Naive thymus-derived CD8-positive, alpha-beta T cell (primary cell): ENCODE data around the gene TOLLIP. TPM values are rescaled to one million over a fixed set of nuclear protein-coding genes. Genes with fewer than 3 reads are reported as not detected.

Experiments
- ATAC-seq, 2 donors: fragments of 150-1000 bp; cut with Tn5 transposase in 1 of 2; sonication (Bioruptor Pico), chemical (Tn5 transposase) in 1 of 2; 1 replicate in 1 of 2; 2 replicates in 1 of 2; pipeline ENCODE4 v1.10.0; 2021; ENCODE audit warnings: mild to moderate bottlenecking in 2 of 2, moderate library complexity in 2 of 2
- POLR2A ChIA-PET: fragments of 350-600 bp; sonication (Branson Sonifier 250); formaldehyde crosslinking; loops from one replicate; lab custom pipeline; 2021; ENCODE audit warnings: antibody characterized with exemption; lab: Charles Lee
- DNase-seq, 10 donors: peaks; one replicate each; pipeline versions ENCODE4 v3.0.0 to v3.0.0-alpha.2; 2020 to 2022
- H3K27ac Mint-ChIP-seq, 10 donors: one replicate each; pipeline ENCODE4 v1.8.0; 2020 to 2022; ENCODE audit warnings: mild to moderate bottlenecking in 10 of 10, mixed read lengths in 10 of 10, moderate library complexity in 4 of 10, inconsistent platforms in 1 of 10
- H3K27me3 Mint-ChIP-seq, 5 donors: one replicate each; pipeline ENCODE4 v1.8.0; 2021 to 2022; ENCODE audit warnings: mixed read lengths in 5 of 5
- H3K36me3 Mint-ChIP-seq, 3 donors: one replicate each; pipeline ENCODE4 v1.8.0; 2020 to 2022; ENCODE audit warnings: mixed read lengths in 3 of 3, mild to moderate bottlenecking in 2 of 3, inconsistent platforms in 1 of 3
- H3K4me1 Mint-ChIP-seq, 4 donors: one replicate each; pipeline ENCODE4 v1.8.0; 2021 to 2022; ENCODE audit warnings: mixed read lengths in 4 of 4
- H3K4me3 Mint-ChIP-seq, 10 donors: one replicate each; pipeline ENCODE4 v1.8.0; 2020 to 2022; ENCODE audit warnings: mild to moderate bottlenecking in 10 of 10, mixed read lengths in 10 of 10, moderate library complexity in 6 of 10, inconsistent platforms in 1 of 10
- H3K9me3 Mint-ChIP-seq, 9 donors: one replicate each; pipeline ENCODE4 v1.8.0; 2020 to 2022; ENCODE audit warnings: mixed read lengths in 9 of 9, mild to moderate bottlenecking in 3 of 9, inconsistent platforms in 1 of 9, moderate library complexity in 1 of 9
- polyA plus RNA-seq, 3 donors: library from polyadenylated mRNA; unstranded; fragments of 300-500 nt; fragmentation: Illumina TruSeq; gene quantifications; one replicate each; pipeline ENCODE4 v1.2.3, GENCODE V29; 2021
- total RNA-seq, 8 experiments: library from RNA in 2 of 8; stranded (reverse) in 2 of 8; gene quantifications; one replicate each; pipeline ENCODE4 v1.2.3 and lab custom pipeline; 2021 to 2026

The TOLLIP gene
- total and polyA plus RNA-seq, 5 experiments from 2014 or later, result 21.4 to 38.6 (median 27.6) TPM

GRCh38 chr11:1238767-1239595, 70.5 kb downstream of the TOLLIP start:
- Mint-ChIP-seq H3K27me3 (no peaks in the 10 kb centered on the region), H3K4me3 (no peak overlapping the region), H3K27ac (no peak overlapping the region), H3K9me3 (peaks cover 0 to 1% (median 0%) of the 10 kb centered on the region in 9 donors), H3K36me3 (no peaks in the 10 kb centered on the region), H3K4me1 (no peaks in the 10 kb centered on the region)
- POLR2A ChIA-PET, result no interaction called here
- DNase-seq (no peak), ATAC-seq (no peak)

GRCh38 chr11:1237851-1238250, 71.6 kb downstream of the TOLLIP start:
- Mint-ChIP-seq H3K9me3 (no peaks in the 10 kb centered on the region), H3K36me3 (no peaks in the 10 kb centered on the region), H3K27me3 (no peaks in the 10 kb centered on the region), H3K27ac (no peak overlapping the region), H3K4me3 (no peak overlapping the region), H3K4me1 (no peaks in the 10 kb centered on the region)
- POLR2A ChIA-PET, result no interaction called here
- DNase-seq, result no peak
- no peak for ATAC-seq

GRCh38 chr11:1237128-1237580, 72.3 kb downstream of the TOLLIP start:
- no peaks in the 10 kb centered on the region for H3K9me3 Mint-ChIP-seq

DNA sequence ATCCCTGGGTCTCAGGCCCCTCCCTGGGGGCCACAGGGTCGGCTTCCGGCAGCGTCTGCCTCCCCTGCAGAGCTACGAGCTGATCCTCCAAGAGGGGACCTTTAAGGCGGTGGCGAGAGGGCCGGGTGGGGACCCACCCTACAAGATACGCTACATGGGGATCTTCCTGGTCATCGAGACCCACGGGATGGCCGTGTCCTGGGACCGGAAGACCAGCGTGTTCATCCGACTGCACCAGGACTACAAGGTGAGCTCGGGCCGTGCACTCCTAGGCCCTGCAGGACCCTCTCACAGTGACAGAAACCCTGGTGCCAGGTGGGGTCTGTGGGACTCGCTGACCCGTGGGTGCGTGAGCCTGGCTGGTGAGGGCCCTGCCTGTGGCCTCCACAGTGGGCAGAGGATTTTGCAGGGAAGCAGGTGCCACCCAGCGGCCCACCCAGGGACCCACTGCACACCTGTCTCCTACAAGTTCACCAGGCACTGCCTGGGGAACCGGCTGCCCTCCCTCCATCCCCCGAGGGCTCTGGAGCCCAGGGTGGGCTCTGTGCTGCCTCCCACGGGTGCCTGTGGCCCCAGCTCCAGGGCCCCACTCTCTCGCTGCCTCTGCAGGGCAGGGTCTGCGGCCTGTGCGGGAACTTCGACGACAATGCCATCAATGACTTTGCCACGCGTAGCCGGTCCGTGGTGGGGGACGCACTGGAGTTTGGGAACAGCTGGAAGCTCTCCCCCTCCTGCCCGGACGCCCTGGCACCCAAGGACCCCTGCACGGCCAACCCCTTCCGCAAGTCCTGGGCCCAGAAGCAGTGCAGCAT, 72.9 kb downstream of the TOLLIP start:
- DNase-seq, result peak in 1 of 10 donors; percentile 63
- no peaks in the 10 kb centered on the region for H3K27me3 Mint-ChIP-seq

More at GRCh38 chr11:1237128-1237580, 72.3 kb downstream of the TOLLIP start:
- no peak overlapping the region for H3K4me3 Mint-ChIP-seq
- H3K4me1 Mint-ChIP-seq, result no peaks in the 10 kb centered on the region
- POLR2A ChIA-PET, result no interaction called here
- DNase-seq (peak in 1 of 10 donors; percentile 18), ATAC-seq (no peak)
- H3K27ac Mint-ChIP-seq, result no peak overlapping the region
- H3K36me3 Mint-ChIP-seq, result no peaks in the 10 kb centered on the region
- H3K27me3 Mint-ChIP-seq, result no peaks in the 10 kb centered on the region

DNA sequence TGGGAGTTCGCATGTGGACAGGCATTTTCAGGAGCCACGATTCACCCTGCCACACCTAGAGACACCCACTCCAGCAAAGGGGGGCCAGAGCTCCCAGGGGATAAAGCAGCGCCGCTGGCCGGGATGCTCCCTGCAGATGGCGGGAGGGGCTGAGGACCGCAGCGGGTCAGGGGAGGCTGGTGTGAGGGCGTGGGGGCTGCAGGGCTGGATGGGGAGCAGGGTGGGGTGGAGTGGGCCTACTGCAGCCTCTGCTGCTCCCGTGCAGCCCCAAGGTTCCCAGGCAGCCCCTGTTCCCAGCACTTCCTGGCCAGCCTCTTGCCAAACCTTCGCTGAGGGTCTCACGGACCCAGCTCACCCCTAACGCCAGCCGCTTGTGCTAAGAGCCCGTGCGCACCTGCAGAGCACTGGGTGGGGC, 73.5 kb downstream of the TOLLIP start:
- H3K36me3 Mint-ChIP-seq, result no peaks in the 10 kb centered on the region
- peaks cover 0 to 1% (median 0%) of the 10 kb centered on the region in 5 donors for H3K27me3 Mint-ChIP-seq
- POLR2A ChIA-PET, result no interaction called here

More for the DNA sequence above, 72.9 kb downstream of the TOLLIP start:
- POLR2A ChIA-PET, result no interaction called here
- no peaks in the 10 kb centered on the region for H3K4me1 Mint-ChIP-seq
- H3K4me3 Mint-ChIP-seq, result no peak overlapping the region
- no peaks in the 10 kb centered on the region for H3K9me3 Mint-ChIP-seq
- no peak for ATAC-seq
- no peak overlapping the region for H3K27ac Mint-ChIP-seq
- H3K36me3 Mint-ChIP-seq, result no peaks in the 10 kb centered on the region

DNA sequence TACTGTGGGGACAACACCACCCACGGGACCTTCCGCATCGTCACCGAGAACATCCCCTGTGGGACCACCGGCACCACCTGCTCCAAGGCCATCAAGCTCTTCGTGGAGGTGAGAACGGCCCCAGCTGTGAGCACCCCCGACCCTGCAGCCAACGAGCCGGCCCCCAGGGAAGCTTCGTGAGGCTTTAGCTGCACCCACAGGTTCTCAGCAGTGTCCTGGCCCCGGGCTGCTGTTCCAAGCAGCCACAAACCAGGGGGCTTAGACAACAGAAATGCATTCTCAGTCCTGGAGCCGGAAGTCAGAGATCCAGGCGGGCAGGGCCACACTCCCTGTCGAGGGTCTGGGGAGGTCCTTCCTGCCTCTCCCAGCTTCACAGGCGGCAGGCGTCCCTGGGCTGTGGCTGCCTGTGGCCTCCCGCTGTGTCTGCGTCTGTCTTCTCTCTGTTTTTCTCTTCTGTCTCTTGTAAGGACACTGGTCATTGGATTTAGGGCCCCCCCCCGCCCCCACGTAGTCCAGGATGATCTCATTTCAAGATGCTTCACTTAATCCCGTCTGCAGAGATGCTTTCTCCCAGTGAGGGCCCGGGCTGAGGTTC, 74.0 kb downstream of the TOLLIP start:
- no peaks in the 10 kb centered on the region for H3K9me3 Mint-ChIP-seq
- H3K27me3 Mint-ChIP-seq, result peaks cover 0 to 1% (median 0%) of the 10 kb centered on the region in 5 donors
- no peak overlapping the region for H3K27ac Mint-ChIP-seq
- H3K4me1 Mint-ChIP-seq, result no peaks in the 10 kb centered on the region
- ATAC-seq, result no peak
- H3K36me3 Mint-ChIP-seq, result no peaks in the 10 kb centered on the region
- DNase-seq, result peak in 2 of 10 donors; percentile 2 to 52
- no peak overlapping the region for H3K4me3 Mint-ChIP-seq
- POLR2A ChIA-PET, result no interaction called here

More for the DNA sequence above, 73.5 kb downstream of the TOLLIP start:
- Mint-ChIP-seq H3K4me3 (no peak overlapping the region), H3K4me1 (no peaks in the 10 kb centered on the region), H3K27ac (no peak overlapping the region), H3K9me3 (no peaks in the 10 kb centered on the region)
- ATAC-seq (no peak), DNase-seq (peak in 2 of 10 donors; percentile 1 to 41)

DNA sequence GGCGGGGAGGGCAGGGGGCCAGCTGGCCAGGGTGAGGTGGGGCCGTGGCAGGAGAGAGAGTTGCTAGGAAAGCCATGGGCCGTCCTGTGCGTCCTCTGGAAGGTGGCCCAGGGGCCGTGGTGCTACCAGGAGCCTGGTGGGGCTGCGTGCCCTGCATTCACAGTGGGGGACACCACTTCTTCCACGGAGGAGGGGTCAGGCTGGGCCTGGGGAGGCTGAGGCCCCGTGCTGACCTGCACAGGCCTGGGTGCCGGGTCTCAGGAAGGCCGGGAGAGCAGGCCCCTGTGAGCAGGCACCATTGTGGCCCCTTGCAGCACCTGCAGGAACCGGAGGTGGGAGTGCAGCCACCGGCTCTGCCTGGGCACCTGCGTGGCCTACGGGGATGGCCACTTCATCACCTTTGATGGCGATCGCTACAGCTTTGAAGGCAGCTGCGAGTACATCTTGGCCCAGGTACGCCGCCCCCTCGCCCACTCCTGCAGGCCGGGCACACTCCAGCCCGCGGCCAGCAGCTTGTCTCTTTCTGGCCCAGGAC, 74.6 kb downstream of the TOLLIP start:
- H3K4me1 Mint-ChIP-seq, result no peaks in the 10 kb centered on the region
- DNase-seq (peak in 2 of 10 donors; percentile 3 to 47), ATAC-seq (no peak)
- H3K36me3 Mint-ChIP-seq, result no peaks in the 10 kb centered on the region
- no peaks in the 10 kb centered on the region for H3K9me3 Mint-ChIP-seq
- POLR2A ChIA-PET, result no interaction called here
- H3K4me3 Mint-ChIP-seq, result no peak overlapping the region
- H3K27ac Mint-ChIP-seq, result no peak overlapping the region
- peaks cover 0 to 1% (median 0%) of the 10 kb centered on the region in 5 donors for H3K27me3 Mint-ChIP-seq

DNA sequence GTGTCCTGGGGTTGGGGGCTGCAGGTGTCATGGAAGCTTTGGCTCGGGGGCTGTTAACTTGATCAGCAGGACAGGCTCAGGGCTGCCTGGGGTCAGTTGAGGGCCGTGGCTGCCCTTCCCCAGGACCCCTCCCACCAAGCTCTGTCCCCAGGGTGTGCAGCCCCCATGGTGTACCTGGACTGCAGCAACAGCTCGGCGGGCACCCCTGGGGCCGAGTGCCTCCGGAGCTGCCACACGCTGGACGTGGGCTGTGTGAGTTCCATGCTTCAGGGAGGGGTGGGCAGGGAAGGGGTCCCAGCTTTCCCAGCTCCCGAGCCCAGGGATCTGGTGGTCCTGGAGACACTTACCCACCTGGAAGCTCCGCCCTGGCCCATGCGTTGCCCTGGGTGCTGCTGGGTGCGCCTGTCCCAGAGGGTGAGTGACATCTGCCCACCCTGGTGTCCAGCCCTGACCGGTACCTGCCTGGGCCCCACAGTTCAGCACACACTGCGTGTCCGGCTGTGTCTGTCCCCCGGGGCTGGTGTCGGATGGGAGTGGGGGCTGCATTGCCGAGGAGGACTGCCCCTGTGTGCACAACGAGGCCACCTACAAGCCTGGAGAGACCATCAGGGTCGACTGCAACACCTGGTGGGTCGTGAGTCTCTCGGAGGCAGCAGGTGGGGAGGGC, 75.2 kb downstream of the TOLLIP start:
- Mint-ChIP-seq H3K9me3 (no peaks in the 10 kb centered on the region), H3K4me1 (no peaks in the 10 kb centered on the region), H3K27me3 (peaks cover 0 to 1% (median 0%) of the 10 kb centered on the region in 5 donors), H3K36me3 (no peaks in the 10 kb centered on the region), H3K27ac (no peak overlapping the region), H3K4me3 (no peak overlapping the region)
- ATAC-seq (no peak), DNase-seq (peak in 2 of 10 donors; percentile 3 to 60)
- POLR2A ChIA-PET, result no interaction called here

DNA sequence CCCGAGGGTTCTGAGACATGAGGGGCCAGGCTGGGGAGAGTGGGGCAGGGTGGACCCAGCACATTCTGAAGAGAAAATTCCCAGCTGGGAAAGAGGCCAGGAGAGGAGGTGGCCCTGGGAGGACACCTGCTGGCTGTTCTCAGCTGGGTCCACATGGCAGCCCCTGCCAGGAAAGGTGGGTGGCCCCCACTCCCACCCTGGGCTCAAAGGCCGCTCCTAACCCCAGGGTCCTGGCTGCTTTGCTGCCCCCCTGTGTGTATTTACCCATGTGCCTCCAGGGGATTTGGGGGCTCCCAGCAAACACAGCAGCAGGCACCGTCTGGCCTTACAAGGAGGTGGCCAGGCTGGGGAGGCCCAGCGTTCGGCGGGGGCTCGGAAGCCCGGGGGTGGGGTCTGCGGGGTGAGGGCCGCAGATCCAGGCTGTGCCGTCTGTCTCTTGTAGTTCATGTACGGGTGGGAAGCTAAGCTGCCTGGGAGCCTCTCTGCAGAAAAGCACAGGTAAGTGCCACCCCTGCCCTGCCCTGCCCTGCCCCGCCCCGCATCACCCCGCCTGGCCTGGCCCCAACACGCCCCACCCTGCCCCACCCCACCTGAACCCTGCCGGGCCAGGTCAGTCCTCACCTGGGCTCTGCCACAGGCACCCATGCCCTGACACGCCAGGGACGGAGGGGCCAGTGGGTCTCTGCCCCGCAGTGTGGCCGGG, 75.9 kb downstream of the TOLLIP start:
- Mint-ChIP-seq H3K9me3 (no peaks in the 10 kb centered on the region), H3K4me3 (no peak overlapping the region), H3K4me1 (no peaks in the 10 kb centered on the region), H3K27me3 (peaks cover 0 to 1% (median 0%) of the 10 kb centered on the region in 5 donors), H3K36me3 (no peaks in the 10 kb centered on the region), H3K27ac (no peak overlapping the region)
- ATAC-seq (no peak), DNase-seq (peak in 2 of 10 donors; percentile 1 to 21)
- POLR2A ChIA-PET, result no interaction called here

DNA sequence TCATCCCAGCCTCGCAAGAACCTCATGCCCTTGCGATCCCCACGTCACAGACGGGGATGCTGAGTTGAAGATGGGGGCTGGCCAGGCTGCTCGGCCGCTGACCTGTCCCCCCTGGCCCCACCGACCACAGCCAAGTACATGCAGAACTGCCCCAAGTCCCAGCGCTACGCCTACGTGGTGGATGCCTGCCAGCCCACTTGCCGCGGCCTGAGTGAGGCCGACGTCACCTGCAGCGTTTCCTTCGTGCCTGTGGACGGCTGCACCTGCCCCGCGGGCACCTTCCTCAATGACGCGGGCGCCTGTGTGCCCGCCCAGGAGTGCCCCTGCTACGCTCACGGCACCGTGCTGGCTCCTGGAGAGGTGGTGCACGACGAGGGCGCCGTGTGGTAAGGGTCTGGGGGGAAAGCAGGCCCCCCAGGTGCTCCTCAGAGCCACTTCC, 76.5 kb downstream of the TOLLIP start:
- Mint-ChIP-seq H3K4me1 (no peaks in the 10 kb centered on the region), H3K36me3 (no peaks in the 10 kb centered on the region), H3K4me3 (no peak overlapping the region), H3K9me3 (no peaks in the 10 kb centered on the region), H3K27ac (no peak overlapping the region), H3K27me3 (peaks cover 0 to 1% (median 0%) of the 10 kb centered on the region in 5 donors)
- POLR2A ChIA-PET, result no interaction called here
- ATAC-seq (no peak), DNase-seq (peak in 2 of 10 donors; percentile 4 to 46)

GRCh38 chr11:1232021-1232882, 77.2 kb downstream of the TOLLIP start:
- peak in 2 of 10 donors; percentile 2 to 37 for DNase-seq
- no peak overlapping the region for H3K4me3 Mint-ChIP-seq
- H3K4me1 Mint-ChIP-seq, result no peaks in the 10 kb centered on the region
- POLR2A ChIA-PET, result no interaction called here
- no peak for ATAC-seq
- no peaks in the 10 kb centered on the region for H3K36me3 Mint-ChIP-seq
- H3K27ac Mint-ChIP-seq, result no peak overlapping the region
- H3K27me3 Mint-ChIP-seq, result peaks cover 0 to 1% (median 0%) of the 10 kb centered on the region in 5 donors
- no peaks in the 10 kb centered on the region for H3K9me3 Mint-ChIP-seq
